Panc1 (cell line): ENCODE measurements around the gene BHLHA15. TPM values are rescaled to one million over a fixed set of nuclear protein-coding genes. Genes with fewer than 3 reads are reported as not detected.

Experiments
- ATAC-seq: fragments of 200-7000 bp; cut with Tn5 transposase; 2 replicates; pipeline ENCODE4 v1.9.1; 2020; ENCODE audit warnings: mild to moderate bottlenecking, moderate library complexity
- BruUV-seq: library from RNA; stranded (reverse); fragments of 400-500 nt; replicated peaks from 2 replicates; lab custom pipeline; 2021; lab: Mats Ljungman, UMichigan
- CTCF ChIA-PET: fragments of 300-600 bp; sonication (Branson Sonifier 250); formaldehyde crosslinking; loops from one replicate; lab custom pipeline; 2022; ENCODE audit warnings: antibody characterized with exemption; lab: Charles Lee
- POLR2A ChIA-PET: fragments of 300-600 bp; sonication (Branson Sonifier 250); formaldehyde crosslinking; loops from one replicate; lab custom pipeline; 2022; ENCODE audit warnings: antibody characterized with exemption; lab: Charles Lee
- DNase-seq: peaks from one replicate; pipeline ENCODE4 v3.0.0-alpha.2; 2010; ENCODE audit warnings: low read depth, low spot score
- H3K27ac ChIP-seq: 2 replicates; pipeline ENCODE4 v1.5.1; 2011; ENCODE audit warnings: mild to moderate bottlenecking, low read length, inconsistent platforms
- H3K27me3 ChIP-seq: fragments of 200-500 bp; sonication (Bioruptor generic); 2 replicates; pipeline ENCODE4 v1.6.0; 2014; ENCODE audit warnings: low read length, inconsistent platforms; ENCODE audit not compliant: control insufficient read depth, insufficient read depth
- H3K36me3 ChIP-seq: fragments of 200-500 bp; sonication (Bioruptor generic); 2 replicates; pipeline ENCODE4 v1.5.1; 2014; ENCODE audit warnings: inconsistent platforms, mild to moderate bottlenecking, low read length, moderate library complexity; ENCODE audit not compliant: control insufficient read depth, insufficient read depth
- H3K4me1 ChIP-seq: 2 replicates; pipeline ENCODE4 v1.5.1; 2011; ENCODE audit warnings: inconsistent platforms, mild to moderate bottlenecking, low read length, moderate library complexity; ENCODE audit not compliant: control insufficient read depth, insufficient read depth
- H3K4me3 ChIP-seq, 2 experiments: 2 replicates each; pipeline ENCODE4 v1.5.1; 2011 to 2012; ENCODE audit warnings: low read depth in 2 of 2, low read length in 2 of 2, mild to moderate bottlenecking in 2 of 2, inconsistent platforms in 1 of 2, moderate library complexity in 1 of 2
- H3K9me3 ChIP-seq: fragments of 200-500 bp; sonication (Bioruptor generic); 2 replicates; pipeline ENCODE4 v1.5.1; 2014; ENCODE audit warnings: low read depth, mild to moderate bottlenecking, inconsistent platforms, low read length, moderate library complexity; ENCODE audit not compliant: control insufficient read depth, insufficient read depth
- CTCF ChIP-seq: fragments of 450-650 bp; IDR thresholded peaks from 2 replicates; pipeline ENCODE4 v1.5.1; 2017; ENCODE audit warnings: mild to moderate bottlenecking
- POLR2AphosphoS5 ChIP-seq: IDR thresholded peaks from 2 replicates; pipeline ENCODE4 v1.6.1; 2012; ENCODE audit warnings: mild to moderate bottlenecking, low read depth, low read length, moderate library complexity
- REST ChIP-seq, 2 experiments: IDR thresholded peaks; 2 replicates each; pipeline ENCODE4 v1.6.1; 2011 to 2012; ENCODE audit warnings: low read depth in 2 of 2, control low read depth in 1 of 2, low read length in 1 of 2, mild to moderate bottlenecking in 1 of 2, moderate library complexity in 1 of 2; ENCODE audit not compliant: insufficient read depth in 1 of 2
- SIN3A ChIP-seq: IDR thresholded peaks from 2 replicates; pipeline ENCODE4 v1.6.1; 2012; ENCODE audit warnings: low read depth, mild to moderate bottlenecking, low read length, moderate library complexity, borderline replicate concordance; ENCODE audit not compliant: insufficient read depth
- TCF7L2 ChIP-seq: IDR thresholded peaks from 2 replicates; pipeline ENCODE4 v1.6.1; 2011; ENCODE audit warnings: mild to moderate bottlenecking, low read depth, low read length, inconsistent platforms
- in situ Hi-C: cut with HindIII; loops from 2 replicates; pipeline ENCODE4 v1.10.0; 2016; ENCODE audit warnings: low sequenced_read_pairs, low pct_unique_long_range_greater_than_20kb
- intact Hi-C: fragments of 100-400 bp; cut with micrococcal nuclease; formaldehyde crosslinking; loops from one replicate; pipeline ENCODE4 v1.10.0; 2022; ENCODE audit not compliant: unreplicated experiment
- total RNA-seq: library from RNA; stranded (reverse); gene quantifications from one replicate; pipeline ENCODE4 v1.2.1, GENCODE V29; 2021; ENCODE audit not compliant: unreplicated experiment

The BHLHA15 gene
- total RNA-seq, 1 experiment from 2014 or later = 0.26 TPM

- Histone ChIP-seq H3K4me1 (no peaks in the 10 kb centered on the region), H3K9me3 (no peaks in the 10 kb centered on the region), H3K27ac (no peak overlapping the region), H3K36me3 (no peaks in the 10 kb centered on the region), H3K27me3 (no peaks in the 10 kb centered on the region), H3K4me3 (no peak overlapping the region)
- in situ Hi-C loops (no loop called here), intact Hi-C loops (no loop called here)
- DNase-seq = no peak
- BruUV-seq = no TSS peak
- ChIA-PET CTCF (interaction anchor here (0.7 kb wide), 1 partner anchor 32 kb away, joined by 3 read pairs; no protein-coding TSS in a partner anchor), POLR2A (no interaction called here)
- no peak for TF ChIP-seq TCF7L2
- no peak for TF ChIP-seq SIN3A
- no peak for TF ChIP-seq REST (IDR thresholded peaks at IDR 0.05; ENCODE audit: insufficient read depth in 1 of 2, low read depth in 2 of 2, low read length in 1 of 2)
- no peak for TF ChIP-seq CTCF
- no peak for TF ChIP-seq POLR2AphosphoS5
- no peak for ATAC-seq
Observed at GRCh38 chr7:98227939-98228338, 16.7 kb downstream of the BHLHA15 start.

- CTCF ChIA-PET = no interaction called here
- Histone ChIP-seq H3K27ac (no peak overlapping the region), H3K36me3 (no peaks in the 10 kb centered on the region), H3K9me3 (no peaks in the 10 kb centered on the region), H3K4me3 (no peak overlapping the region), H3K27me3 (no peaks in the 10 kb centered on the region), H3K4me1 (no peaks in the 10 kb centered on the region)
- DNase-seq (no peak), ATAC-seq (no peak)
- in situ Hi-C loops = no loop called here
- POLR2A ChIA-PET = no interaction called here
- BruUV-seq = no TSS peak
- intact Hi-C loops = no loop called here
- TF ChIP-seq TCF7L2 (no peak), POLR2AphosphoS5 (no peak), SIN3A (no peak), CTCF (no peak), REST (IDR thresholded peaks at IDR 0.05; ENCODE audit: insufficient read depth in 1 of 2, low read depth in 2 of 2, low read length in 1 of 2) (no peak)
Observed at GRCh38 chr7:98228801-98229200, 17.6 kb downstream of the BHLHA15 start.
